Stimulated activated CD4-positive, alpha-beta T cell treated with anti-CD3 and anti-CD28 coated beads, Interleukin-12 subunit alpha, Interleukin-12 subunit beta, amount 100 ng/mL, for 48 hours (primary cell): ENCODE data around the gene DBNDD1.

Experiments
- DNase-seq, 3 donors: peaks; one replicate each; pipeline ENCODE4 v3.0.0-alpha.2; 2020; ENCODE audit warnings: low read depth in 2 of 3, low spot score in 1 of 3

DBNDD1 gene

DNA sequence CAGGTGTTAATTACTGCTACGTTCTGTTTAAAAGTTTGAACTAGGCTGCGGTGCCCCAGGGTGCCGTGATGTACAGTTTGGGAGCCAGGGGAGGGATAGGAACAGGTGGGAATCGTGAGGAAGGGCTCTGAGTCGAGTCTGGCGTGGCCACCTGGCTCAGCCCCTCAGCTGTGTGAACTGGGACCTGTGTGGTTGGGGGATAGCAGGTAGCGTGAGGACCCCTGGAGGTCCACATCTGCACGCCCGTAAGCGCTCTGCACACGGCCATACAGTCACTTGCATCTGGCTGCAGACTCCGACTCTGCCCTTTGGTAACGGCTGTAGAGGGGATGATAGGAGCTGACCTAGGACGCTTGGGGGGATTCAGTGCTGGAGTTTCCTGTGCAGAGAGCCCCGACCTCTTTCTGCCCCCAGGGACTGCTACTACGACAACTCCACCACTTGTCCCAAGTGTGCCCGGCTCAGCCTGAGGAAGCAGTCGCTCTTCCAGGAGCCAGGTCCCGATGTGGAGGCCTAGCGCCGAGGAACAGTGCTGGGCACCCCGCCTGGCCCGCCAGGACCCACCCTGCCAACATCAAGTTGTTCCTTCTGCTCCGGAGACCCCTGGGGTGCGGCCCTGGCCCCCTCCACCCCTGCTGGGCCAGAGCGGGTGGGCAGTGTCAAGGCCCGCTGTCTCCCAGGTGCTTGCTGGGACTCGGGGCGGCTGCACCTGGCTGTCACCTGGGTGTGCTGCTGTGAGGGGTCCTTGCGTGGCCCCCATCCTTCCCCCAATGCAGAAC, 53.6 kb downstream of the DBNDD1 start:
- no peak for DNase-seq

- no peak for DNase-seq
These were observed 55.1 kb downstream of the DBNDD1 start for GRCh38 chr16:89964201-89964600.

GRCh38 chr16:89962754-89963498, 56.3 kb downstream of the DBNDD1 start:
- no peak for DNase-seq

DNA sequence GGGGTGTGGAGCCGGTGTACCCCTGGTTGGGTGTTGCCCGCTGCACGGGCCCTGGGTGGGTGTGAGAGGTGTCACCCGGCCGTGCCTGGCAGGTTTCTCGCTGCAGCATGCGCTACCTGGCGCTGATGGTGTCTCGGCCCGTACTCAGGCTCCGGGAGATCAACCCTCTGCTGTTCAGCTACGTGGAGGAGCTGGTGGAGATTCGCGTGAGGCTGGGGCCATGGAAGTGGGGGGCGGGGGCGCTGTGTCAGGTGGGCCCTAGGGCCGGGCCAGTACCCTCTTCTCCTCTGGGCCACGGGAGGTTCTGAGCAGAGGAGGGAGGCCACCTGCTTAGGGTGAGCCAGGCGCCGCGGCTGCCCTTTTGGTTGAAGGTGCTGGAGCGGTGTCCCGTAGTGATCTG, 57.3 kb downstream of the DBNDD1 start:
- no peak for DNase-seq

DNA sequence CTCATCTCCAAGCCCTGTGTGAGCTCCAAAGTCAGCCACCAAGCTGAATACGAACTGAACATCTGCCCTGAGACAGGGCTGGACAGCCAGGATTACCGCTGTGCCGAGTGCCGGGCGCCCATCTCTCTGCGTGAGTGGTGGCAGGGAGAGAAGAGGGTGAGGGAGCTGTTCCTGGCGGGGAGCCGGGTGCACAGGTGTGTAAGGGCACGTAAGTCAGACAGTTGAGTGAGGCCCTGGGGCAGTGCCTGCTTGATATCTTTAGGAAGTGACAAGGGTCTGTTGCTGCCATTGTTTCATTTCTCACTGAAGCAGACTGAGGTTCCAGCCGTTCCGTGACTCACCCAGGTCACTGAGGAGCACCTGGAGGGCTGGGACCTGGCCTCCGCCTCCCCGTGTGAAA, 58.3 kb downstream of the DBNDD1 start:
- no peak for DNase-seq

DNA sequence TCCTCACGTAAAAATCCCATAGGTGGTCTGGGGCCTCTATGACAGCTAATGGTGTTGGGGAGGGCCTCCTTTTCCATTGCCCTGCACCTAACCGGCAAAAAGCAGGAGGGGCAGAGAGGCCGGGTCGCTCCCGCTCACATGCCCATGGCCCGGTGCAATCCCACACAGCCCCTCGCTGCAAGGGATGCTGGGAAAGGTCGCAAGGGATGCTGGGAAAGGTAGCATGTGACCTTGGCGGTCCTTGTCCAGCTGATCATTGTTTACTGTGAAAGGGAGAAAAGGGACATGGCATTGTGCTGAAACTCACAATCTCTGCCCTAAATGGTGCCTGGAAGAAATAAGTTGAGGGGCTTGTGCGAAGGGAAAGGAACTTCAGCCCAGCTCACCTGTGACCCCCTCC, 60.7 kb downstream of the DBNDD1 start:
- DNase-seq = no peak

- DNase-seq = no peak
These were observed 61.2 kb downstream of the DBNDD1 start for GRCh38 chr16:89958068-89958467.

- DNase-seq = no peak
These were observed 62.0 kb downstream of the DBNDD1 start for GRCh38 chr16:89957216-89957785.

GRCh38 chr16:89956505-89957215, 62.6 kb downstream of the DBNDD1 start:
- DNase-seq = no peak

GRCh38 chr16:89955001-89955685, 64.1 kb downstream of the DBNDD1 start:
- DNase-seq = no peak
